OCI-LY3 (cell line): ENCODE measurements around the gene DOK5.

Experiments
- H2AFZ ChIP-seq: fragments of 200-600, 300-600 bp; shearing (Covaris generic); 2 replicates; pipeline ENCODE4 v1.6.0; 2014; ENCODE audit warnings: antibody characterized with exemption, low read depth, low read length
- H3K27ac ChIP-seq: fragments of 200-600, 300-600 bp; sonication (generic); 2 replicates; pipeline ENCODE4 v1.5.1; 2014; ENCODE audit warnings: mild to moderate bottlenecking, low read length, moderate library complexity, mixed read lengths
- H3K27me3 ChIP-seq: fragments of 200-600, 300-600 bp; sonication (generic); 2 replicates; pipeline ENCODE4 v1.6.1; 2014; ENCODE audit warnings: low read depth, low read length, mixed read lengths
- H3K36me3 ChIP-seq: fragments of 200-600, 300-600 bp; sonication (generic); replicated peaks from 2 replicates; pipeline ENCODE3; 2014; ENCODE audit warnings: low read depth, low read length, mixed read lengths
- H3K4me1 ChIP-seq: fragments of 300-600, 200-600 bp; sonication (generic); 2 replicates; pipeline ENCODE4 v1.6.1; 2014; ENCODE audit warnings: low read length, mixed read lengths
- H3K4me2 ChIP-seq: fragments of 200-600, 300-600 bp; sonication (generic); 2 replicates; pipeline ENCODE4 v1.6.1; 2014; ENCODE audit warnings: low read length, mixed read lengths
- H3K4me3 ChIP-seq: fragments of 300-600, 200-600 bp; sonication (generic); 2 replicates; pipeline ENCODE4 v1.5.1; 2014; ENCODE audit warnings: antibody characterized with exemption, mild to moderate bottlenecking, low read length, moderate library complexity
- H3K79me2 ChIP-seq: fragments of 300-600, 200-600 bp; shearing (Covaris generic); 2 replicates; pipeline ENCODE4 v1.6.1; 2014; ENCODE audit warnings: mild to moderate bottlenecking, low read length, mixed read lengths
- H3K9ac ChIP-seq: fragments of 300-600, 200-600 bp; shearing (Covaris generic); 2 replicates; pipeline ENCODE4 v1.6.0; 2014; ENCODE audit warnings: mild to moderate bottlenecking, low read length, moderate library complexity
- H3K9me3 ChIP-seq: fragments of 200-600, 300-600 bp; shearing (Covaris generic); 2 replicates; pipeline ENCODE4 v1.6.1; 2014; ENCODE audit warnings: low read length, mixed read lengths; ENCODE audit not compliant: insufficient read depth
- H4K20me1 ChIP-seq: fragments of 200-600, 300-600 bp; sonication (generic); 2 replicates; pipeline ENCODE4 v1.6.1; 2016; ENCODE audit warnings: low read length, mixed read lengths; ENCODE audit not compliant: insufficient read depth
- EZH2phosphoT487 ChIP-seq: fragments of 200-600 bp; shearing (Covaris generic); IDR thresholded peaks from 2 replicates; pipeline ENCODE4 v1.6.1; 2018; ENCODE audit warnings: antibody characterized with exemption, mixed run types, low read depth
- TF ChIP-seq, protein P1 (sequence below): fragments of 200-600, 300-600 bp; sonication (generic); IDR thresholded peaks from 2 replicates; pipeline ENCODE4 v1.5.1; 2014; ENCODE audit warnings: antibody characterized with exemption, low read length, low read depth

Gene DOK5

DNA sequence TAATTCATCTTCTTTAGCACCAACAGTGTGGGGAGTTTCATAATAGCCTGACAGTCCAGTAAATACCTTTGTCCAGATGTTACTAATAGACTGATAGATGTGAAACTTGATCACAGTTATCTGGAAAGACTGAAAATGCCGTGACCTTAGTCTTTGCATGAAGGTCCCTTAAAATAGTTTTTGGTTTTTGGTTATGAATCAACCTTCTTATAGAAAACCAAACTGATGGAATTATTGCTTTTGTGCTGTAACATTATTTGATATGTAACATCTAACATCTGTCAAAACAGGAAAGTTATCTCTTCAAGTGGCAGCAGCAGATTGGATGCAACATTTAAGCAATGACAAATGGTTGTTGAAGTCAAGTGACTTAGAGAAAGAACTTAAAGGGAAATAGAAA, 190.4 kb downstream of the DOK5 start:
- Histone ChIP-seq H3K4me1 (peaks cover 16% of the 10 kb centered on the region), H3K4me2 (no peak overlapping the region), H3K4me3 (no peak overlapping the region), H3K9ac (no peak overlapping the region), H4K20me1 (no peaks in the 10 kb centered on the region), H3K27ac (no peak overlapping the region), H3K9me3 (no peaks in the 10 kb centered on the region), H2AFZ (no peak overlapping the region), H3K79me2 (no peaks in the 10 kb centered on the region), H3K36me3 (no peaks in the 10 kb centered on the region), H3K27me3 (peaks cover 9% of the 10 kb centered on the region; the same call in 1 of the 2 replicates)
- no peak for TF ChIP-seq EZH2phosphoT487
- TF ChIP-seq, protein P1, sequence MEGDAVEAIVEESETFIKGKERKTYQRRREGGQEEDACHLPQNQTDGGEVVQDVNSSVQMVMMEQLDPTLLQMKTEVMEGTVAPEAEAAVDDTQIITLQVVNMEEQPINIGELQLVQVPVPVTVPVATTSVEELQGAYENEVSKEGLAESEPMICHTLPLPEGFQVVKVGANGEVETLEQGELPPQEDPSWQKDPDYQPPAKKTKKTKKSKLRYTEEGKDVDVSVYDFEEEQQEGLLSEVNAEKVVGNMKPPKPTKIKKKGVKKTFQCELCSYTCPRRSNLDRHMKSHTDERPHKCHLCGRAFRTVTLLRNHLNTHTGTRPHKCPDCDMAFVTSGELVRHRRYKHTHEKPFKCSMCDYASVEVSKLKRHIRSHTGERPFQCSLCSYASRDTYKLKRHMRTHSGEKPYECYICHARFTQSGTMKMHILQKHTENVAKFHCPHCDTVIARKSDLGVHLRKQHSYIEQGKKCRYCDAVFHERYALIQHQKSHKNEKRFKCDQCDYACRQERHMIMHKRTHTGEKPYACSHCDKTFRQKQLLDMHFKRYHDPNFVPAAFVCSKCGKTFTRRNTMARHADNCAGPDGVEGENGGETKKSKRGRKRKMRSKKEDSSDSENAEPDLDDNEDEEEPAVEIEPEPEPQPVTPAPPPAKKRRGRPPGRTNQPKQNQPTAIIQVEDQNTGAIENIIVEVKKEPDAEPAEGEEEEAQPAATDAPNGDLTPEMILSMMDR: no peak

DNA sequence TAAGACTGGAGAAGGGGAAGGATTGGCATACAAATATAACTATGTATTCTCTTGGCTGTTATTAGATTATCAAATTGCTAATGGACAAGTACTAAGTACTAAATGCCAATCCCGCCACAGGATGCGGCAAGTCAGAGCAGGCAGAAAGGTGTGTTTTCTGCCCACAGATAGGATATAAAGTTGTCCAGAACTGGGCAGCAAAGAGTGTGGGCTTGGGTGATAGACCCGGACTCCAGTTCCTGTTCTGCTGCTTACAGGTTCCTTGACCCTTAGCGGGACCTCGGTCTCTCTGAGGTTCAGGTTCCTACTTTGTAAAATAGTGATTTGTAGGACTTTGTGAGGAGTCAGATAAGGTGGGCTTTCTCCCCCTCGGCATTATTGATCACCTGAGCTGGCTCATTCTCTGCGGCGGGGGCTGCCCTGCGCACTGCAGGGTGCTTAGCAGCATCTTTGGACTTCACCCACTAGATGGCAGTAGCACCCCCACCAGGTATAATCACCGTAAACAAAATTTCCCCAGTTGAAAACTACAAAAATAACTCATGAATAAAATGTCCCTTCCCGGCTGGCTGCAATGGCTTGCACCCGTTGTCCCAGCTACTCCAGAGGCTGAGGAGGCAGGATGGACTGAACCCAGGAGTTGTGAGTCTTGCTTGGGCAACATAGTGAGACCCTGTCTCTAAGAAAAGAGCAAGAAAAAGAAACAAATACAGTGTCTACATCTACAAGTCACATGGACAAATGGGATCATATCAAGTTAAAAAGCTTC, 193.1 kb downstream of the DOK5 start:
- H3K79me2 ChIP-seq: no peaks in the 10 kb centered on the region
- peak overlapping the region; percentile 67 for H3K4me3 ChIP-seq
- H3K27me3 ChIP-seq: peaks cover 21% of the 10 kb centered on the region
- H2AFZ ChIP-seq: peak overlapping the region; percentile 98
- H3K36me3 ChIP-seq: no peaks in the 10 kb centered on the region
- H3K4me2 ChIP-seq: peak overlapping the region; percentile 84
- peak overlapping the region; percentile 46 for H3K9ac ChIP-seq
- peaks cover 18% of the 10 kb centered on the region for H3K4me1 ChIP-seq
- TF ChIP-seq EZH2phosphoT487: no peak
- TF ChIP-seq, protein P1: peak; percentile 99
- no peaks in the 10 kb centered on the region for H3K9me3 ChIP-seq
- H4K20me1 ChIP-seq: no peaks in the 10 kb centered on the region
- no peak overlapping the region for H3K27ac ChIP-seq

DNA sequence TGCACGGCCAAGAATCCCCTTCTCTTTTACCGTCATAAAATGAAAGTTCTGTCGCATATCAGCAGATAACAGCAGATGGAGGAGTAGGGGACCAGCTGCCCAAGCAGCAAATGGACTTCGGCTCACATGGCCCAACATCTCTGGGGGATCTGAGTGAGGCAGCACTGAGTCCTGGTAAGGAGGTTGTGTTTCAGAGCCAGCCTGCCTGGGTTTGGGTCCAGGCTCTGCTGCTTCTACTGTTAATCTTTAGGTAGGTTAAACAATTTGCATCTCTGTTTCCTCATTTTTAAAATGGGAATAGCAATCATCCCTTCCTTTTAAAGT, 193.6 kb downstream of the DOK5 start:
- H4K20me1 ChIP-seq: no peaks in the 10 kb centered on the region
- H3K4me3 ChIP-seq: peak overlapping the region; percentile 67
- H3K9ac ChIP-seq: peak overlapping the region; percentile 46
- TF ChIP-seq EZH2phosphoT487: no peak
- TF ChIP-seq, protein P1: no peak
- H3K27me3 ChIP-seq: peaks cover 21% of the 10 kb centered on the region
- no peaks in the 10 kb centered on the region for H3K36me3 ChIP-seq
- H3K9me3 ChIP-seq: no peaks in the 10 kb centered on the region
- H2AFZ ChIP-seq: peak overlapping the region; percentile 98
- no peak overlapping the region for H3K27ac ChIP-seq
- peak overlapping the region; percentile 84 for H3K4me2 ChIP-seq
- peaks cover 18% of the 10 kb centered on the region for H3K4me1 ChIP-seq
- no peaks in the 10 kb centered on the region for H3K79me2 ChIP-seq

DNA sequence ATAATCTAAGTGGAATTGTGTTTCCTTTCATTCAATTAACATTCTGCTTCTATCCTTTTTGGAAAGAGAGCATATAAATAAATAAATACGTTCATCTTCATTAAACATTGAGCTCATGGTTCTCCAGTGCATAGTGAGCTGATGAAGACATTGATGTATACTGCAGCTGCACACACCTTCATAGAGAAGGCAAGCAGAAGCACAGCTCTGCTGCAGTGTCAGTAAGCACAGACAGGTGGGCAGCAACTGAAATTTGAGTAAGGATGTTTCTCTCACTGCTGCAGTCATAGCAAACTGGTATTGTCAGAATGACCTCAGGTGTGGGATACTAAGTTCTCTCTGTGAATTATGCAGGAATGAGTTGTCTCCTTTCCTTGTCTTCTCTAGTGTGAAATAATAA, 202.9 kb downstream of the DOK5 start:
- H3K36me3 ChIP-seq: no peaks in the 10 kb centered on the region
- no peak for TF ChIP-seq EZH2phosphoT487
- TF ChIP-seq, protein P1: no peak
- H3K4me2 ChIP-seq: no peak overlapping the region
- H3K4me3 ChIP-seq: no peak overlapping the region
- H4K20me1 ChIP-seq: no peaks in the 10 kb centered on the region
- H3K9me3 ChIP-seq: no peaks in the 10 kb centered on the region
- H2AFZ ChIP-seq: no peak overlapping the region
- no peaks in the 10 kb centered on the region for H3K79me2 ChIP-seq
- peaks cover 23% of the 10 kb centered on the region for H3K27me3 ChIP-seq
- H3K27ac ChIP-seq: no peak overlapping the region
- 0 out of 2 replicates have a peak, but pooled peaks cover 2% of the 10 kb centered on the region for H3K4me1 ChIP-seq
- no peak overlapping the region for H3K9ac ChIP-seq
